Measurements from ENCODE around the gene PNLIPRP3. TPM values are rescaled to one million over a fixed set of nuclear protein-coding genes. Genes with fewer than 3 reads are reported as not detected.

Gene PNLIPRP3
- total and polyA plus RNA-seq, 9 of the 15 experiments (the other 6 are each of a cell fraction or from before 2014, with no cell fraction given) = not detected

- in situ Hi-C loops (cut with MboI) = loop anchor here (25.0 kb wide), 1 partner anchor 695 kb away; no protein-coding TSS in a partner anchor
- Histone ChIP-seq H3K4me3 (no peak overlapping the region), H3K27ac (ENCODE audit: extremely low read depth, low read depth, low read length) (no peak overlapping the region), H3K4me2 (ENCODE audit: insufficient read depth, low read length) (no peak overlapping the region), H3K9me3 (replicated peaks; ENCODE audit: control insufficient read depth, insufficient read depth, low read depth, low read length) (no peaks in the 10 kb centered on the region), H4K20me1 (replicated peaks; ENCODE audit: control insufficient read depth, insufficient read depth, low read length) (no peaks in the 10 kb centered on the region), H3K9me1 (ENCODE audit: control insufficient read depth, insufficient read depth, low read length) (no peaks in the 10 kb centered on the region), H3K27me3 (ENCODE audit: control insufficient read depth in 2 of 2, insufficient read depth in 2 of 2, low read length in 2 of 2) (no peaks in the 10 kb centered on the region), H3K9ac (ENCODE audit: insufficient read depth in 1 of 2, low read depth in 2 of 2, low read length in 2 of 2) (no peak overlapping the region), H3K79me2 (ENCODE audit: control insufficient read depth, insufficient read depth, low read length) (no peaks in the 10 kb centered on the region), H3K4me1 (replicated peaks in 1 of 2; ENCODE audit: control insufficient read depth in 2 of 2, insufficient read depth in 2 of 2, low read length in 2 of 2) (no peaks in the 10 kb centered on the region), H2AFZ (ENCODE audit: low read depth, low read length) (no peak overlapping the region), H3K36me3 (ENCODE audit: control insufficient read depth, insufficient read depth, low read length) (no peaks in the 10 kb centered on the region)
- ChIA-PET CTCF (ENCODE audit: low intra/inter-chr PET ratio) (no interaction called here), POLR2A (no interaction called here)
- no TSS peak for BruUV-seq (replicated peaks)
- intact Hi-C loops (cut with micrococcal nuclease) = no loop called here
- WGBS (ENCODE audit: insufficient coverage, low coverage, missing lambda C conversion rate) = 1% methylated on average over 6 of the region's 7 CpGs
- ATAC-seq (no peak), DNase-seq (ENCODE audit: extremely low read depth in 1 of 4, low spot score in 3 of 4) (no peak), FAIRE-seq (no peak)
- TF ChIP-seq NBN (IDR thresholded peaks at IDR 0.05; ENCODE audit: low read depth) = no peak
- TF ChIP-seq ZBTB33 (CRISPR knock-in tag; IDR thresholded peaks at IDR 0.05) = no peak
- TF ChIP-seq BCL6 (CRISPR knock-in tag; IDR thresholded peaks at IDR 0.05) = no peak
- no peak for TF ChIP-seq NFRKB (IDR thresholded peaks at IDR 0.05; ENCODE audit: low read depth)
- TF ChIP-seq CBX8 (IDR thresholded peaks at IDR 0.05; ENCODE audit: borderline replicate concordance, extremely low read depth, low read depth, low read length, poor library complexity, severe bottlenecking) = no peak
- TF ChIP-seq MNT (conservative IDR thresholded peaks at IDR 0.05) = no peak
- TF ChIP-seq ZNF354B (CRISPR knock-in tag; IDR thresholded peaks at IDR 0.05) = no peak
- TF ChIP-seq NCOR1 (IDR thresholded peaks at IDR 0.05) = no peak
- no peak for TF ChIP-seq KAT7 (CRISPR knock-in tag; IDR thresholded peaks at IDR 0.05; ENCODE audit: borderline replicate concordance)
- TF ChIP-seq ZNF518B (CRISPR knock-in tag; IDR thresholded peaks at IDR 0.05) = no peak
- TF ChIP-seq MTA2 (IDR thresholded peaks at IDR 0.05; ENCODE audit: low read depth) = no peak
- no peak for TF ChIP-seq ATF6 (CRISPR knock-in tag; IDR thresholded peaks at IDR 0.05)
- TF ChIP-seq NUFIP1 (IDR thresholded peaks at IDR 0.05; ENCODE audit: partially characterized antibody) = no peak
Measured at GRCh38 chr10:116466715-116467422, 39.2 kb downstream of the PNLIPRP3 start.

Data from K562 (cell line).